K562 (cell line): ENCODE measurements around the gene PNMT. TPM values are rescaled to one million over a fixed set of nuclear protein-coding genes. Genes with fewer than 3 reads are reported as not detected.

Experiments used
- ATAC-seq: fragments of 200-7000 bp; cut with Tn5 transposase; 3 replicates; pipeline ENCODE4 v1.9.1; 2020; ENCODE audit warnings: moderate library complexity
- BruUV-seq: library from RNA; stranded (reverse); fragments of 400-500 nt; replicated peaks from 2 replicates; lab custom pipeline; 2021; lab: Mats Ljungman, UMichigan
- CTCF ChIA-PET: fragments of 300-600 bp; formaldehyde crosslinking; extraction: SDS; loops from one replicate; lab custom pipeline; 2021; ENCODE audit warnings: low intra/inter-chr PET ratio; lab: Yijun Ruan, JAX
- POLR2A ChIA-PET: fragments of 300-600, 350-650 bp; sonication (Branson Sonifier 250); formaldehyde crosslinking; extraction: SDS; loops from one replicate; lab custom pipeline; 2021; ENCODE audit warnings: antibody characterized with exemption, inconsistent platforms; lab: Yijun Ruan, JAX
- DNase-seq, 4 experiments: peaks; one replicate each; pipeline versions ENCODE4 v3.0.0 to v3.0.0-alpha.2; 2011 to 2018; ENCODE audit warnings: low spot score in 3 of 4, mixed read lengths in 3 of 4; ENCODE audit errors: extremely low read depth in 1 of 4
- FAIRE-seq: peaks from 2 replicates; lab custom pipeline; 2011; peaks lifted over from hg19 to GRCh38; lab: Jason Lieb, UNC
- H2AFZ ChIP-seq: 2 replicates; pipeline ENCODE4 v1.6.0; 2011; ENCODE audit warnings: low read depth, low read length, control low read depth, inconsistent platforms
- H3K27ac ChIP-seq: fragments of 200-600 bp; 3 replicates; pipeline ENCODE4 v1.8.0; 2011; ENCODE audit warnings: low read depth, mild to moderate bottlenecking, control low read depth, inconsistent platforms, low read length, moderate library complexity, mixed read lengths; ENCODE audit errors: extremely low read depth
- H3K27me3 ChIP-seq, 2 experiments: fragments of 300-600 bp in 1 of 2; 2 replicates in 1 of 2; 3 replicates in 1 of 2; pipeline versions ENCODE4 v1.6.0 to v1.8.0; 2011; ENCODE audit warnings: inconsistent platforms in 2 of 2, low read length in 2 of 2, mild to moderate bottlenecking in 1 of 2, mixed read lengths in 1 of 2, moderate library complexity in 1 of 2; ENCODE audit not compliant: control insufficient read depth in 2 of 2, insufficient read depth in 2 of 2
- H3K36me3 ChIP-seq: fragments of 300-600 bp; 3 replicates; pipeline ENCODE4 v1.8.0; 2011; ENCODE audit warnings: mild to moderate bottlenecking, low read length, inconsistent platforms; ENCODE audit not compliant: control insufficient read depth, insufficient read depth
- H3K4me1 ChIP-seq, 2 experiments: fragments of 200-600 bp in 1 of 2; replicated peaks in 1 of 2; 2 replicates in 1 of 2; 3 replicates in 1 of 2; pipeline versions ENCODE4 v1.5.1 to v1.8.0; 2011; ENCODE audit warnings: inconsistent platforms in 2 of 2, low read length in 2 of 2, mild to moderate bottlenecking in 1 of 2, mixed read lengths in 1 of 2, moderate library complexity in 1 of 2; ENCODE audit not compliant: control insufficient read depth in 2 of 2, insufficient read depth in 2 of 2
- H3K4me2 ChIP-seq: 2 replicates; pipeline ENCODE4 v1.6.1; 2011; ENCODE audit warnings: low read length, control low read depth, inconsistent platforms, mixed read lengths; ENCODE audit not compliant: insufficient read depth
- H3K4me3 ChIP-seq: fragments of 200-600 bp; sonication (generic), shearing (Covaris generic); 2 replicates; pipeline ENCODE4 v1.5.1; 2016; ENCODE audit warnings: control low read depth, inconsistent platforms
- H3K79me2 ChIP-seq: fragments of 200-600 bp; 3 replicates; pipeline ENCODE4 v1.8.0; 2011; ENCODE audit warnings: low read length, inconsistent platforms; ENCODE audit not compliant: control insufficient read depth, insufficient read depth
- H3K9ac ChIP-seq, 2 experiments: 2 replicates each; pipeline versions ENCODE4 v1.6.0 to v1.6.1; 2011; ENCODE audit warnings: low read depth in 2 of 2, low read length in 2 of 2, control low read depth in 1 of 2, inconsistent platforms in 1 of 2, mild to moderate bottlenecking in 1 of 2, mixed read lengths in 1 of 2; ENCODE audit not compliant: insufficient read depth in 1 of 2
- H3K9me1 ChIP-seq: one replicate; pipeline ENCODE4 v1.6.0; 2011; ENCODE audit warnings: inconsistent platforms, mild to moderate bottlenecking, low read length, moderate library complexity; ENCODE audit not compliant: control insufficient read depth, insufficient read depth
- H3K9me3 ChIP-seq: replicated peaks from 2 replicates; pipeline ENCODE4 v1.5.1; 2011; ENCODE audit warnings: low read depth, low read length, inconsistent platforms; ENCODE audit not compliant: control insufficient read depth, insufficient read depth
- H4K20me1 ChIP-seq: replicated peaks from 2 replicates; pipeline ENCODE4 v1.6.1; 2011; ENCODE audit warnings: low read length, inconsistent platforms, mixed read lengths; ENCODE audit not compliant: control insufficient read depth, insufficient read depth
- BDP1 ChIP-seq: IDR thresholded peaks from 3 replicates; pipeline ENCODE4 v1.6.1; 2011; ENCODE audit not compliant: insufficient read length, insufficient read depth
- BRCA1 ChIP-seq, 2 experiments: fragments of 450-650 bp in 1 of 2; sonication (generic) in 1 of 2; formaldehyde crosslinking in 1 of 2; IDR thresholded peaks; 2 replicates each; pipeline versions ENCODE4 v1.5.0 to v1.6.1; 2017 to 2020; ENCODE audit warnings: mild to moderate bottlenecking in 1 of 2, missing genetic modification reagents in 1 of 2
- ERF ChIP-seq: fragments of 450-650 bp; formaldehyde crosslinking; IDR thresholded peaks from 2 replicates; pipeline ENCODE4 v1.4.0; 2020; ENCODE audit warnings: mild to moderate bottlenecking, mixed read lengths
- ETV6 ChIP-seq, 3 experiments: fragments of 150-350 bp in 1 of 3; sonication (generic) in 1 of 3; formaldehyde crosslinking in 1 of 3; IDR thresholded peaks; 2 replicates each; pipeline versions ENCODE4 v1.6.1 to v1.8.0; 2014 to 2022; ENCODE audit warnings: borderline replicate concordance in 2 of 3, low read depth in 2 of 3, antibody characterized with exemption in 1 of 3, low read length in 1 of 3, mild to moderate bottlenecking in 1 of 3, missing genetic modification reagents in 1 of 3
- GABPB1 ChIP-seq: sonication (generic); formaldehyde crosslinking; IDR thresholded peaks from 2 replicates; pipeline ENCODE4 v1.8.0; 2022; ENCODE audit warnings: mild to moderate bottlenecking, missing genetic modification reagents
- IFI16 ChIP-seq: fragments of 250-450 bp; sonication (Bioruptor Pico); IDR thresholded peaks from 2 replicates; pipeline ENCODE4 v2.1.2; 2022; ENCODE audit warnings: mild to moderate bottlenecking, inconsistent platforms
- MED1 ChIP-seq: sonication (generic); formaldehyde crosslinking; IDR thresholded peaks from 2 replicates; pipeline ENCODE4 v1.8.1; 2023; ENCODE audit warnings: missing genetic modification reagents, borderline replicate concordance
- NCOR1 ChIP-seq: fragments of 450-650 bp; IDR thresholded peaks from 2 replicates; pipeline ENCODE4 v1.6.1; 2016; ENCODE audit warnings: mild to moderate bottlenecking, moderate library complexity
- PHF8 ChIP-seq: fragments of 200-600 bp; sonication (generic); IDR thresholded peaks from 2 replicates; pipeline ENCODE4 v1.6.1; 2012; ENCODE audit warnings: mixed run types, mild to moderate bottlenecking, inconsistent platforms, low read length, moderate library complexity, borderline replicate concordance
- PHTF2 ChIP-seq: fragments of 250-450 bp; sonication (Bioruptor Pico); IDR thresholded peaks from 2 replicates; pipeline ENCODE4 v1.5.0; 2021; ENCODE audit warnings: mild to moderate bottlenecking
- RBBP5 ChIP-seq: fragments of 200-600 bp; sonication (generic); IDR thresholded peaks from 2 replicates; pipeline ENCODE4 v1.6.1; 2012; ENCODE audit warnings: borderline replicate concordance, mild to moderate bottlenecking, low read length, control low read depth, inconsistent platforms; ENCODE audit not compliant: insufficient read depth, poor library complexity, severe bottlenecking
- SMARCE1 ChIP-seq: fragments of 450-650 bp; IDR thresholded peaks from 2 replicates; pipeline ENCODE4 v1.7.1; 2016; ENCODE audit warnings: mild to moderate bottlenecking
- ZFP36 ChIP-seq: fragments of 150-350 bp; IDR thresholded peaks from 2 replicates; pipeline ENCODE4 v1.6.1; 2018; ENCODE audit warnings: low read length, low read depth; ENCODE audit not compliant: partially characterized antibody
- ZNF511 ChIP-seq: sonication (generic); formaldehyde crosslinking; IDR thresholded peaks from 2 replicates; pipeline ENCODE4 v1.8.0; 2022; ENCODE audit warnings: mild to moderate bottlenecking, missing genetic modification reagents
- ZNF785 ChIP-seq: fragments of 250-450 bp; sonication (Bioruptor Pico); IDR thresholded peaks from 2 replicates; pipeline ENCODE4 v1.4.0; 2020; ENCODE audit warnings: mild to moderate bottlenecking
- WGBS: fragments of 100-300 bp; shearing (Covaris generic); methylation state at CpG from one replicate; pipeline ENCODE4 v1.1.6; 2016; ENCODE audit warnings: low coverage, mixed read lengths; ENCODE audit not compliant: insufficient coverage; ENCODE audit errors: missing lambda C conversion rate; 5-methylcytosine and 5-hydroxymethylcytosine counted together
- in situ Hi-C: fragments of 300-500 bp; cut with MboI; formaldehyde crosslinking; loops from 4 replicates; pipeline ENCODE4 v1.15.0; 2018; ENCODE audit warnings: inconsistent platforms, mixed read lengths
- intact Hi-C: fragments of 100-400 bp; cut with micrococcal nuclease; formaldehyde crosslinking; loops from 2 replicates; pipeline ENCODE4 v1.14.2; 2022
- polyA plus RNA-seq, 8 experiments: library from polyadenylated mRNA; depleted of rRNA in 4 of 8; stranded (reverse) in 5 of 8; unstranded in 3 of 8; fragments of >200 nt; fragmentation: Nextera tagmentation in 2 of 8; fragmentation: Illumina TruSeq in 1 of 8; extraction: Ambion mirVana in 2 of 8; extraction: Trizol in 1 of 8; gene quantifications; 2 replicates each; pipeline versions ENCODE4 v1.2.1 to v1.2.3, GENCODE V29; 2011 to 2014; ENCODE audit warnings: inconsistent platforms in 1 of 8, missing spikeins in 1 of 8
- total RNA-seq, 7 experiments: library from RNA; depleted of rRNA in 6 of 7; stranded (reverse); fragments of >200 nt in 6 of 7; fragmentation: Illumina TruSeq in 2 of 7; extraction: Trizol in 2 of 7; gene quantifications; 2 replicates each; pipeline versions ENCODE4 v1.2.1 to v1.2.3, GENCODE V29; 2011 to 2021; ENCODE audit warnings: low replicate concordance in 1 of 7
- TF ChIP-seq, protein P1 (sequence below): fragments of 250-450 bp; sonication (Bioruptor Pico); IDR thresholded peaks from 2 replicates; pipeline ENCODE4 v1.5.0; 2021
- TF ChIP-seq, protein P2 (sequence below), 3 experiments: IDR thresholded peaks in 2 of 3; conservative IDR thresholded peaks in 1 of 3; 2 replicates each; pipeline ENCODE4 v1.5.1; 2011 to 2012; ENCODE audit warnings: low read length in 3 of 3, mild to moderate bottlenecking in 3 of 3, control low read depth in 2 of 3, improper control_type of control experiment in 1 of 3, inconsistent platforms in 1 of 3, low read depth in 1 of 3, mixed read lengths in 1 of 3, moderate library complexity in 1 of 3; ENCODE audit not compliant: insufficient read depth in 2 of 3

The PNMT gene
- total and polyA plus RNA-seq, 9 of the 15 experiments (the other 6 are each of a cell fraction or from before 2014, with no cell fraction given): 0.55 to 18.1 (median 5.8) TPM

- peak overlapping the region in 1 of 2 experiments; percentile 28; a peak in 1 of 4 replicates for H3K9ac ChIP-seq
- no peaks in the 10 kb centered on the region for H3K79me2 ChIP-seq
- H3K4me1 ChIP-seq: peaks cover 0 to 41% of the 10 kb centered on the region in 2 experiments; a peak in 2 of 5 replicates
- ChIA-PET CTCF (interaction anchor here (0.6 kb wide), 1 partner anchor 356 kb away, joined by 3 read pairs; no protein-coding TSS in a partner anchor), POLR2A (interaction anchor here (0.6 to 1.6 kb wide), 3 partner anchors 11 to 100 kb away, joined by 3 to 7 read pairs (median 4); no protein-coding TSS in a partner anchor)
- H3K27me3 ChIP-seq: no peaks in the 10 kb centered on the region
- intact Hi-C loops (no loop called here), in situ Hi-C loops (no loop called here)
- H3K4me2 ChIP-seq: no peak overlapping the region
- DNase-seq (no peak), ATAC-seq (peak; percentile 26), FAIRE-seq (no peak)
- H3K4me3 ChIP-seq: no peak overlapping the region
- 35% methylated on average over 10 of the region's 10 CpGs for WGBS
- no peaks in the 10 kb centered on the region for H3K9me3 ChIP-seq
- H4K20me1 ChIP-seq: no peaks in the 10 kb centered on the region
- no peak overlapping the region for H3K27ac ChIP-seq
- no peaks in the 10 kb centered on the region for H3K9me1 ChIP-seq
- BruUV-seq: no TSS peak
- no peaks in the 10 kb centered on the region for H3K36me3 ChIP-seq
- no peak overlapping the region for H2AFZ ChIP-seq
- TF ChIP-seq BDP1 (no peak), ZFP36 (peak; percentile 62), MED1 (no peak), SMARCE1 (no peak), PHTF2 (CRISPR knock-in tag) (no peak), ERF (CRISPR knock-in tag) (no peak), IFI16 (CRISPR knock-in tag) (no peak), PHF8 (no peak), ZNF785 (CRISPR knock-in tag) (no peak), RBBP5 (no peak), NCOR1 (no peak), BRCA1 (IDR thresholded peaks at IDR 0.05) (no peak), BRCA1 (CRISPR knock-in tag; IDR thresholded peaks at IDR 0.05) (no peak), ZNF511 (CRISPR knock-in tag) (no peak), ETV6 (IDR thresholded peaks at IDR 0.05; ENCODE audit: borderline replicate concordance in 1 of 2, low read depth in 2 of 2, low read length in 1 of 2) (no peak), ETV6 (CRISPR knock-in tag; IDR thresholded peaks at IDR 0.05; ENCODE audit: borderline replicate concordance) (no peak), GABPB1 (no peak)
- TF ChIP-seq, protein P1, sequence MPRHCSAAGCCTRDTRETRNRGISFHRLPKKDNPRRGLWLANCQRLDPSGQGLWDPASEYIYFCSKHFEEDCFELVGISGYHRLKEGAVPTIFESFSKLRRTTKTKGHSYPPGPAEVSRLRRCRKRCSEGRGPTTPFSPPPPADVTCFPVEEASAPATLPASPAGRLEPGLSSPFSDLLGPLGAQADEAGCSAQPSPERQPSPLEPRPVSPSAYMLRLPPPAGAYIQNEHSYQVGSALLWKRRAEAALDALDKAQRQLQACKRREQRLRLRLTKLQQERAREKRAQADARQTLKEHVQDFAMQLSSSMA (CRISPR knock-in tag): no peak
- TF ChIP-seq, protein P2, sequence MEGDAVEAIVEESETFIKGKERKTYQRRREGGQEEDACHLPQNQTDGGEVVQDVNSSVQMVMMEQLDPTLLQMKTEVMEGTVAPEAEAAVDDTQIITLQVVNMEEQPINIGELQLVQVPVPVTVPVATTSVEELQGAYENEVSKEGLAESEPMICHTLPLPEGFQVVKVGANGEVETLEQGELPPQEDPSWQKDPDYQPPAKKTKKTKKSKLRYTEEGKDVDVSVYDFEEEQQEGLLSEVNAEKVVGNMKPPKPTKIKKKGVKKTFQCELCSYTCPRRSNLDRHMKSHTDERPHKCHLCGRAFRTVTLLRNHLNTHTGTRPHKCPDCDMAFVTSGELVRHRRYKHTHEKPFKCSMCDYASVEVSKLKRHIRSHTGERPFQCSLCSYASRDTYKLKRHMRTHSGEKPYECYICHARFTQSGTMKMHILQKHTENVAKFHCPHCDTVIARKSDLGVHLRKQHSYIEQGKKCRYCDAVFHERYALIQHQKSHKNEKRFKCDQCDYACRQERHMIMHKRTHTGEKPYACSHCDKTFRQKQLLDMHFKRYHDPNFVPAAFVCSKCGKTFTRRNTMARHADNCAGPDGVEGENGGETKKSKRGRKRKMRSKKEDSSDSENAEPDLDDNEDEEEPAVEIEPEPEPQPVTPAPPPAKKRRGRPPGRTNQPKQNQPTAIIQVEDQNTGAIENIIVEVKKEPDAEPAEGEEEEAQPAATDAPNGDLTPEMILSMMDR (IDR thresholded peaks at IDR 0.05 in 2 of 3, conservative IDR thresholded peaks at IDR 0.05 in 1 of 3; ENCODE audit: insufficient read depth in 2 of 3, low read depth in 1 of 3, low read length in 3 of 3): peak in 1 of 3 experiments; percentile 18; a peak in 2 of 6 replicates
These were observed 39.4 kb upstream of the PNMT start for GRCh38 chr17:39628655-39629493.
